B cell (primary cell): Measurements from ENCODE around the gene DFFB.

Source experiments
- EZH2 ChIP-seq: IDR thresholded peaks from 2 replicates; pipeline ENCODE4 v1.6.1; 2012; ENCODE audit warnings: borderline replicate concordance, low read depth, mild to moderate bottlenecking, moderate library complexity, low read length; ENCODE audit not compliant: insufficient read depth, poor library complexity, severe bottlenecking
- TF ChIP-seq, protein P1 (sequence below): fragments of 200-600 bp; IDR thresholded peaks from one replicate; pipeline ENCODE4 v1.8.0; 2022; ENCODE audit warnings: antibody characterized with exemption, mild to moderate bottlenecking

GRCh38 chr1:3846541-3846940 lies 10.7 kb upstream of the DFFB start:
- TF ChIP-seq EZH2, result no peak
- TF ChIP-seq, protein P1, sequence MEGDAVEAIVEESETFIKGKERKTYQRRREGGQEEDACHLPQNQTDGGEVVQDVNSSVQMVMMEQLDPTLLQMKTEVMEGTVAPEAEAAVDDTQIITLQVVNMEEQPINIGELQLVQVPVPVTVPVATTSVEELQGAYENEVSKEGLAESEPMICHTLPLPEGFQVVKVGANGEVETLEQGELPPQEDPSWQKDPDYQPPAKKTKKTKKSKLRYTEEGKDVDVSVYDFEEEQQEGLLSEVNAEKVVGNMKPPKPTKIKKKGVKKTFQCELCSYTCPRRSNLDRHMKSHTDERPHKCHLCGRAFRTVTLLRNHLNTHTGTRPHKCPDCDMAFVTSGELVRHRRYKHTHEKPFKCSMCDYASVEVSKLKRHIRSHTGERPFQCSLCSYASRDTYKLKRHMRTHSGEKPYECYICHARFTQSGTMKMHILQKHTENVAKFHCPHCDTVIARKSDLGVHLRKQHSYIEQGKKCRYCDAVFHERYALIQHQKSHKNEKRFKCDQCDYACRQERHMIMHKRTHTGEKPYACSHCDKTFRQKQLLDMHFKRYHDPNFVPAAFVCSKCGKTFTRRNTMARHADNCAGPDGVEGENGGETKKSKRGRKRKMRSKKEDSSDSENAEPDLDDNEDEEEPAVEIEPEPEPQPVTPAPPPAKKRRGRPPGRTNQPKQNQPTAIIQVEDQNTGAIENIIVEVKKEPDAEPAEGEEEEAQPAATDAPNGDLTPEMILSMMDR, result no peak
